BLaER1 treated with 17β-estradiol and CSF1 and Interleukin-3, amounts not matched to agents 10 nM and 100 nM (cell line): ENCODE results near the gene PPM1K.

Source experiments
- H3K27ac ChIP-seq, 11 experiments: shearing (Covaris generic); formaldehyde crosslinking; 2 replicates each; pipeline ENCODE4 v1.8.1; 2022
- H3K27me3 ChIP-seq, 11 experiments: shearing (Covaris generic); formaldehyde crosslinking; 2 replicates each; pipeline ENCODE4 v1.8.1; 2022
- H3K36me3 ChIP-seq, 11 experiments: shearing (Covaris generic); formaldehyde crosslinking; 2 replicates each; pipeline ENCODE4 v1.8.1; 2022
- H3K4me1 ChIP-seq, 10 experiments: shearing (Covaris generic); formaldehyde crosslinking; 2 replicates each; pipeline ENCODE4 v1.8.1; 2022
- H3K4me2 ChIP-seq, 11 experiments: shearing (Covaris generic); formaldehyde crosslinking; 2 replicates each; pipeline ENCODE4 v1.8.1; 2022
- H3K4me3 ChIP-seq, 10 experiments: shearing (Covaris generic); formaldehyde crosslinking; 2 replicates each; pipeline ENCODE4 v1.8.1; 2022
- H3K9ac ChIP-seq, 11 experiments: shearing (Covaris generic); formaldehyde crosslinking; 2 replicates each; pipeline ENCODE4 v1.8.1; 2022
- H3K9me3 ChIP-seq, 11 experiments: shearing (Covaris generic); formaldehyde crosslinking; replicated peaks in 1 of 11; 2 replicates each; pipeline ENCODE4 v1.8.1; 2022
- H4K20me1 ChIP-seq, 11 experiments: shearing (Covaris generic); formaldehyde crosslinking; 2 replicates each; pipeline ENCODE4 v1.8.1; 2022
- Cebpa-rat ChIP-seq, 11 experiments: shearing (Covaris generic); IDR thresholded peaks; 2 replicates each; pipeline ENCODE4 v1.8.1; 2022

The PPM1K gene

DNA sequence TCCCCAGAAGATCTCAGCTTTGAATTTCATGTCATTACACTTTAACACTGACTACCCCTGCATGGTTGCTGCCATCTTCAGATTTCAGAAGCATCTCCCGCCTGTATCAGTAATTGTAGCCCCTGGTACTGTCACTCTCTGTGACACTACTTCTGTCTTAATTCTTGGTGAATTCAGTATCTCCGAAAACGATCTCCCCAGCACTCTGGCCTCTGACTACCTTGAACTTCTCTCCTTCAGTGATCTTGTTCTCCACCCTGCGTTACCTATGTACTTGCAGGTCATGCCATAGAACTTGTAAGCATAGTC, 72.2 kb downstream of the PPM1K start:
- no peak for TF ChIP-seq Cebpa-rat (IDR thresholded peaks at IDR 0.05)
- Histone ChIP-seq H3K9ac (no peak overlapping the region), H3K4me3 (no peak overlapping the region), H3K36me3 (no peaks in the 10 kb centered on the region), H3K4me2 (no peak overlapping the region), H3K9me3 (no peaks in the 10 kb centered on the region), H3K4me1 (no peaks in the 10 kb centered on the region), H4K20me1 (no peaks in the 10 kb centered on the region), H3K27ac (no peak overlapping the region), H3K27me3 (no peaks in the 10 kb centered on the region)

DNA sequence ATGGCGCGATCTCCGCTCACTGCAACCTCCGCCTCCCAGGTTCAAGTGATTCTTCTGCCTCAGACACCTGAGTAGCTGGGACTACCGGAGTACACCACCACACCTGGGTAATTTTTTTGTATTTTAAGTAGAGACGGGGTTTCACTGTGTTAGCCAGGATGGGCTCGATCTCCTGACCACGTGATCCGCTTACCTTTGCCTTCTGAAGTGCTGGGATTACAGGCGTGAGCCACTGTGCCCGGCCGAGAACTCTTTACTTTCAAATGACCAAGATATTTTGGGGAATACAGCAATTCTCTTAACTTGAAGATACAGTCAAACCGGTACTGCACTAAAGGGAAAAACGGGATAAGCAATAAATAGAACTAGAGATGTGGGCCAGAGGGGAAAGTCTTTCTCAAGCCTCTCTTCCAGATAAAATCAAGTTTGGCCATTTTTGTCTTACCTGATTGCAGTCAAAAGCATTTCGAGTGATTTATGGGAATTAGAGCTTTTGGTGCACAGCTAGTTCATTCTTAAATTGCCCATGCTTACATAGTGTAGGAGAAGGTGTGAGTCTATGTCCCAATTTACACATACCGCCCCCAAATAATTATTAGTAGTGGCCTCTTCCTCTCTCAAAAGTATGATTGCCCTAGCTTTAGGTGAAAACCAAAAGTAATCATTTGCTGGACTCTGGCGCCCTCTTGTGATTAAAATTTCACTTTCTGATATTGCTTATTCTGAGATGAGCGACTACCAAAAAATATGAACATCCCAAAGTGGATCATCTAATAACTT, 72.7 kb downstream of the PPM1K start:
- H3K9ac ChIP-seq, result no peak overlapping the region
- no peak overlapping the region for H3K4me2 ChIP-seq
- H3K4me1 ChIP-seq, result no peaks in the 10 kb centered on the region
- H3K9me3 ChIP-seq, result no peaks in the 10 kb centered on the region
- no peak for TF ChIP-seq Cebpa-rat (IDR thresholded peaks at IDR 0.05)
- H3K27ac ChIP-seq, result no peak overlapping the region
- no peaks in the 10 kb centered on the region for H4K20me1 ChIP-seq
- H3K36me3 ChIP-seq, result no peaks in the 10 kb centered on the region
- no peak overlapping the region for H3K4me3 ChIP-seq
- no peaks in the 10 kb centered on the region for H3K27me3 ChIP-seq

DNA sequence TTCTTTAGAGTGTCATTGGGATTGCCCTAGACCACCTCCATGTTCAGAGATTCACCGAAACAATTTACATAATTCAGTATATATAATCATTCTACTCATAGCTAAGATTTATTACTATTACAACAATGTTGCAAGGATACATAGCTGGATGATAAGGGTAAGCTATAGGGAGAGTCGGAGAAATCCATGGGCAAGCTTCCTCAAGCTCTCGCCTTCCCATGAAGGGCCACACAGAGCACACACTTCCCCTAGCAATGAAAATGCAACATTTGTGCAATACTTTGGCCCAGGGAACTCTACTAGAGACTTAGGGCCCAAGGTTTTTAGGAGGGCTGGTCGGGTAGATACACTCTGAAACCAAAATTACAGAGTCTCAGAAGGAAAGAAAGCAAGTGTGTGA, 76.2 kb downstream of the PPM1K start:
- Histone ChIP-seq H3K4me3 (no peak overlapping the region), H3K4me1 (no peaks in the 10 kb centered on the region; a peak in 1 of 20 replicates), H3K4me2 (no peak overlapping the region), H3K9me3 (no peaks in the 10 kb centered on the region), H3K9ac (no peak overlapping the region), H3K27ac (no peak overlapping the region), H3K36me3 (no peaks in the 10 kb centered on the region), H3K27me3 (no peaks in the 10 kb centered on the region), H4K20me1 (no peaks in the 10 kb centered on the region)
- TF ChIP-seq Cebpa-rat (IDR thresholded peaks at IDR 0.05), result no peak
